Measurements from ENCODE around the gene MRPS6.

The MRPS6 gene

DNA sequence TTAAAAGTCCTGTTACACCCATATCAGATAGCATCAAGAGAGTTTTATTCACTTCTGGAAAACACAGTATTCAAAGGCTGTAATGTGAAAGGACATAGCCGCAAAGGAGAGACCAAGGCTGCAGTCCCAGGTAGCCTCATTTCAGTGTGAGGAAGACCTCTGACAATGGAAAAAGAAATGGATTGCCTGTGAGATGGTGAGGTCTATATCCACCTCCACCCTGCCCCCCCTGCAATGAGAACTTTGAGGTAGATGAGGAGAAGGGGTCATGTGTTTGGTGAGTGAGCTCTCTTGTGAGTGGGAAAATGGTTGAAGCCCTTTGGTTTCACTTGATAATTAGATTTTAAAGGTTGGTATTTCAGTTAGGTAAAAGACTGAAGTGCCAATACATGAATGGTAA, 3.5 kb downstream of the MRPS6 start:
- TF ChIP-seq, protein P1, sequence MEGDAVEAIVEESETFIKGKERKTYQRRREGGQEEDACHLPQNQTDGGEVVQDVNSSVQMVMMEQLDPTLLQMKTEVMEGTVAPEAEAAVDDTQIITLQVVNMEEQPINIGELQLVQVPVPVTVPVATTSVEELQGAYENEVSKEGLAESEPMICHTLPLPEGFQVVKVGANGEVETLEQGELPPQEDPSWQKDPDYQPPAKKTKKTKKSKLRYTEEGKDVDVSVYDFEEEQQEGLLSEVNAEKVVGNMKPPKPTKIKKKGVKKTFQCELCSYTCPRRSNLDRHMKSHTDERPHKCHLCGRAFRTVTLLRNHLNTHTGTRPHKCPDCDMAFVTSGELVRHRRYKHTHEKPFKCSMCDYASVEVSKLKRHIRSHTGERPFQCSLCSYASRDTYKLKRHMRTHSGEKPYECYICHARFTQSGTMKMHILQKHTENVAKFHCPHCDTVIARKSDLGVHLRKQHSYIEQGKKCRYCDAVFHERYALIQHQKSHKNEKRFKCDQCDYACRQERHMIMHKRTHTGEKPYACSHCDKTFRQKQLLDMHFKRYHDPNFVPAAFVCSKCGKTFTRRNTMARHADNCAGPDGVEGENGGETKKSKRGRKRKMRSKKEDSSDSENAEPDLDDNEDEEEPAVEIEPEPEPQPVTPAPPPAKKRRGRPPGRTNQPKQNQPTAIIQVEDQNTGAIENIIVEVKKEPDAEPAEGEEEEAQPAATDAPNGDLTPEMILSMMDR (IDR thresholded peaks at IDR 0.05; ENCODE audit: low read length, missing control alignments), result no peak
- H3K4me3 ChIP-seq (replicated peaks; ENCODE audit: low read depth, low read length), result no peak overlapping the region
- no peak for DNase-seq (ENCODE audit: low read depth)

- DNase-seq (ENCODE audit: low read depth), result no peak
- TF ChIP-seq, protein P1 (IDR thresholded peaks at IDR 0.05; ENCODE audit: low read length, missing control alignments), result no peak
- H3K4me3 ChIP-seq (replicated peaks; ENCODE audit: low read depth, low read length), result no peak overlapping the region
These were observed 4.5 kb downstream of the MRPS6 start for GRCh38 chr21:34077888-34078287.

GRCh38 chr21:34078915-34079314, 5.5 kb downstream of the MRPS6 start:
- H3K4me3 ChIP-seq (replicated peaks; ENCODE audit: low read depth, low read length), result no peak overlapping the region
- DNase-seq (ENCODE audit: low read depth), result no peak
- TF ChIP-seq, protein P1 (IDR thresholded peaks at IDR 0.05; ENCODE audit: low read length, missing control alignments), result no peak

DNA sequence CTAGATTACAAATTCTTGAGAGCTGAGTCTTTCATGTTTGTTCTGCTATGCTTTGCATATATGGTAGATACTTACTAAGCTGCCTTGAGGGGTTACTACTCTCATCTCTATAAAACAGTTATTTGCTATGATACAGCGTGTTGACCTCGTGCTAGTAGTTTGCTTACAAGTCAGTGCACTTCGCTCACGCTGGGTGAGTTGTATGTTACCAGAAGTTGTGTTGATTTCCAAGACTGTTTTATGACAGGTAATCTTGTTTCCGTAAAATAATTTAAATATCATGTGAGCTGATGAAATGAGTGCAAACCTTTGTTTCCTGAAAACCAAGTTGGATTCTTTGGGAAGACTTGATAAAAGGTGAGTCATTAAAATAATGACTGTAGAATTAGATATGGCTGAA, 7.3 kb downstream of the MRPS6 start:
- no peak overlapping the region for H3K4me3 ChIP-seq (replicated peaks; ENCODE audit: low read depth, low read length)
- no peak for DNase-seq (ENCODE audit: low read depth)
- TF ChIP-seq, protein P1 (IDR thresholded peaks at IDR 0.05; ENCODE audit: low read length, missing control alignments), result no peak

DNA sequence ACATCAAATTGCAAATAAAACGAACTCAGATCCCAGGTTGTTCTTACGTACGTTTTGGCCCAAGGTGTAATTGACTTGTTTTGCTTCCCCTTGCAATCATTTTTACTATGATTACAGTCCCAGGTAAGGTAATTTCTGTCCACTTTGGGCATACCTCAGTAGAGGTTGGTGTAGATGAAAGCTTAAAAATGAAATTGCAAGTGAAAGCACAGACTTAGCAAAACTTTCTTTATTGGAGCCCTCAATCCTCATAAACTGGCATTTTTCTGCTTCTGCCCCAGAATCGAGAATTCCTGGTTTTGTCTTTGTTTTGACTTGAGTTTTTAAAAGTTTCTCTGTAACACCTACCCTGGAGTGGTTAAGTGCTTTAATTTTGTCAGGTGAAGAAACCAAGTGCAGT, 9.4 kb downstream of the MRPS6 start:
- DNase-seq (ENCODE audit: low read depth), result no peak
- TF ChIP-seq, protein P1 (IDR thresholded peaks at IDR 0.05; ENCODE audit: low read length, missing control alignments), result no peak
- H3K4me3 ChIP-seq (replicated peaks; ENCODE audit: low read depth, low read length), result no peak overlapping the region

GRCh38 chr21:34083357-34083756, 10.0 kb downstream of the MRPS6 start:
- TF ChIP-seq, protein P1 (IDR thresholded peaks at IDR 0.05; ENCODE audit: low read length, missing control alignments), result no peak
- no peak overlapping the region for H3K4me3 ChIP-seq (replicated peaks; ENCODE audit: low read depth, low read length)
- DNase-seq (ENCODE audit: low read depth), result no peak

- no peak for DNase-seq (ENCODE audit: low read depth)
- TF ChIP-seq, protein P1 (IDR thresholded peaks at IDR 0.05; ENCODE audit: low read length, missing control alignments), result no peak
These were observed 11.8 kb downstream of the MRPS6 start for GRCh38 chr21:34085129-34085528.

More at GRCh38 chr21:34085129-34085528, 11.8 kb downstream of the MRPS6 start:
- no peak overlapping the region for H3K4me3 ChIP-seq (replicated peaks; ENCODE audit: low read depth, low read length)
